ENCODE results near the gene TMEM18. TPM values are rescaled to one million over a fixed set of nuclear protein-coding genes. Genes with fewer than 3 reads are reported as not detected.

Gene TMEM18
- total and polyA plus RNA-seq, 2 of the 13 experiments (the other 11 are each of a cell fraction or from before 2014, with no cell fraction given) = 45.9 to 49.4 TPM

- TF ChIP-seq ZBTB40 (IDR thresholded peaks at IDR 0.05) = no peak
- no peak for TF ChIP-seq ZBTB40 (CRISPR knock-in tag; IDR thresholded peaks at IDR 0.05)
- TF ChIP-seq, protein P1, sequence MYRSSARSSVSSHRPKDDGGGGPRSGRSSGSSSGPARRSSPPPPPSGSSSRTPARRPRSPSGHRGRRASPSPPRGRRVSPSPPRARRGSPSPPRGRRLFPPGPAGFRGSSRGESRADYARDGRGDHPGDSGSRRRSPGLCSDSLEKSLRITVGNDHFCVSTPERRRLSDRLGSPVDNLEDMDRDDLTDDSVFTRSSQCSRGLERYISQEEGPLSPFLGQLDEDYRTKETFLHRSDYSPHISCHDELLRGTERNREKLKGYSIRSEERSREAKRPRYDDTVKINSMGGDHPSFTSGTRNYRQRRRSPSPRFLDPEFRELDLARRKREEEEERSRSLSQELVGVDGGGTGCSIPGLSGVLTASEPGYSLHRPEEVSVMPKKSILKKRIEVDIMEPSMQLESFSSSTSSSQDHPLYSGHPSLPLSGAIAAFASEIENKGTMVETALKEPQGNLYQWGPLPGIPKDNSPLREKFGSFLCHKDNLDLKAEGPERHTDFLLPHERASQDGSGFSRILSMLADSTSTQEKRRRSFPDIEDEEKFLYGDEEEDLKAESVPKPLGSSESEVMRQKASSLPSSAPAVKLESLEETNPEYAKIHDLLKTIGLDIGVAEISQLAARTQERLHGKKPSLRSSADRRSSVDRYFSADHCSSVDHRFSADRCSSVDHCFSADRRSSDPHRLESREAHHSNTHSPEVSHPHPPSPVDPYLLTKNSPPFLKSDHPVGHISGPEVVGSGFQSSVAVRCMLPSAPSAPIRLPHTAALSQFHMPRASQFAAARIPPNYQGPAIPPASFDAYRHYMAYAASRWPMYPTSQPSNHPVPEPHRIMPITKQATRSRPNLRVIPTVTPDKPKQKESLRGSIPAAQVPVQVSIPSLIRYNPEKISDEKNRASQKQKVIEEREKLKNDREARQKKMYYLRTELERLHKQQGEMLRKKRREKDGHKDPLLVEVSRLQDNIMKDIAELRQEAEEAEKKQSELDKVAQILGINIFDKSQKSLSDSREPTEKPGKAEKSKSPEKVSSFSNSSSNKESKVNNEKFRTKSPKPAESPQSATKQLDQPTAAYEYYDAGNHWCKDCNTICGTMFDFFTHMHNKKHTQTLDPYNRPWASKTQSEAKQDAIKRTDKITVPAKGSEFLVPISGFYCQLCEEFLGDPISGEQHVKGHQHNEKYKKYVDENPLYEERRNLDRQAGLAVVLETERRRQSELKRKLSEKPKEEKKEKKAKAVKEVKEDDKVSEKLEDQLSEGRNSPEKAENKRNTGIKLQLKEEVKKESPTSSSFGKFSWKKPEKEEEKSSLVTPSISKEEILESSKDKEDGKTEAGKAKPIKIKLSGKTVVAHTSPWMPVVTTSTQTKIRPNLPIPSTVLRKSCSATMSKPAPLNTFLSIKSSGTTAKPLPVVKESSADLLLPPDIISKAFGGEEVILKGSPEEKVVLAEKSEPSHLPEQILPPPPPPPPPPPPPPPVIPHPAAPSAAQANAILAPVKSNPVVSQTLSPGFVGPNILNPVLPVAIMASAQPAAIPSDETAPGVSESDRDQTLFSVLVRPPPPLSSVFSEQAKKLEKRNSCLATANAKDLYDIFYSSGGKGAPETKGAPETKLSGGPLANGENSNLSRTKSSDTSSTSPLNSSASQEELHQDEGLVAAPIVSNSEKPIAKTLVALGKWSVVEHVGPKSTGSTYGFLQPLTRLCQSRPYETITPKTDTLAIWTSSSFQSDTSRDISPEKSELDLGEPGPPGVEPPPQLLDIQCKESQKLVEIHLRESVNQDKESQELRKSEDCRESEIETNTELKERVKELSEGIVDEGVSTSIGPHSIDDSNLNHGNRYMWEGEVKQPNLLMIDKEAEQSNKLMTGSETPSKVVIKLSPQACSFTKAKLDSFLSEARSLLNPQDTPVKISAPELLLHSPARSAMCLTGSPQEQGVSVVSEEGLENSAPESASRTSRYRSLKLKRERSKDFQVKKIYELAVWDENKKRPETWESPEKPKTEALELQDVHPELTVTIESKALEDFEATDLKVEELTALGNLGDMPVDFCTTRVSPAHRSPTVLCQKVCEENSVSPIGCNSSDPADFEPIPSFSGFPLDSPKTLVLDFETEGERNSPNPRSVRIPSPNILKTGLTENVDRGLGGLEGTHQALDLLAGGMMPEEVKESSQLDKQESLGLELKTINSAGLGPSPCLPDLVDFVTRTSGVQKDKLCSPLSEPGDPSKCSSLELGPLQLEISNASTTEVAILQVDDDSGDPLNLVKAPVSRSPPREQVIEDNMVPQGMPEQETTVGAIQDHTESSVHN (CRISPR knock-in tag; IDR thresholded peaks at IDR 0.05) = no peak
- TF ChIP-seq, protein P2, sequence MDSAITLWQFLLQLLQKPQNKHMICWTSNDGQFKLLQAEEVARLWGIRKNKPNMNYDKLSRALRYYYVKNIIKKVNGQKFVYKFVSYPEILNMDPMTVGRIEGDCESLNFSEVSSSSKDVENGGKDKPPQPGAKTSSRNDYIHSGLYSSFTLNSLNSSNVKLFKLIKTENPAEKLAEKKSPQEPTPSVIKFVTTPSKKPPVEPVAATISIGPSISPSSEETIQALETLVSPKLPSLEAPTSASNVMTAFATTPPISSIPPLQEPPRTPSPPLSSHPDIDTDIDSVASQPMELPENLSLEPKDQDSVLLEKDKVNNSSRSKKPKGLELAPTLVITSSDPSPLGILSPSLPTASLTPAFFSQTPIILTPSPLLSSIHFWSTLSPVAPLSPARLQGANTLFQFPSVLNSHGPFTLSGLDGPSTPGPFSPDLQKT (CRISPR knock-in tag; IDR thresholded peaks at IDR 0.05; ENCODE audit: borderline replicate concordance) = no peak
- TF ChIP-seq MED1 (CRISPR knock-in tag; IDR thresholded peaks at IDR 0.05) = no peak
- TF ChIP-seq BRD4 (CRISPR knock-in tag; IDR thresholded peaks at IDR 0.05) = no peak
- no peak for TF ChIP-seq ZNF484 (CRISPR knock-in tag; IDR thresholded peaks at IDR 0.05; ENCODE audit: borderline replicate concordance, low read depth)
These were observed 38.8 kb upstream of the TMEM18 start (continued) for GRCh38 chr2:715854-716560.

Measured in HepG2 (cell line).